Measurements from ENCODE around the gene ICE1. TPM values are rescaled to one million over a fixed set of nuclear protein-coding genes. Genes with fewer than 3 reads are reported as not detected.
A peak's percentile ranks its signal among the peaks of the same experiment; 100 is the strongest.
"Not testable (repeated sequence)": the region's sequence is repeated elsewhere in the genome, so short reads cannot be mapped to it uniquely, and the experiment has no call there.

The ICE1 gene
- total and polyA plus RNA-seq, 2 donors: 11.1 to 20.3 TPM

GRCh38 chr5:5504325-5504724 is 81.8 kb downstream of the ICE1 start:
- H3K4me3 ChIP-seq (ENCODE audit: low read length in 2 of 2): no peak overlapping the region
- H3K36me3 ChIP-seq (ENCODE audit: control insufficient read depth in 2 of 2, insufficient read depth in 2 of 2, low read length in 1 of 2): no peaks in the 10 kb centered on the region
- no peaks in the 10 kb centered on the region for H3K4me1 ChIP-seq (ENCODE audit: control insufficient read depth in 2 of 2, insufficient read depth in 2 of 2, low read length in 2 of 2)
- no peaks in the 10 kb centered on the region for H3K9me3 ChIP-seq (ENCODE audit: control insufficient read depth in 2 of 2, insufficient read depth in 1 of 2, low read length in 1 of 2)
- peaks cover 0 to 3% of the 10 kb centered on the region in 2 donors for H3K27me3 ChIP-seq (ENCODE audit: control insufficient read depth in 2 of 2, insufficient read depth in 1 of 2, low read length in 1 of 2)
- no peak for DNase-seq (ENCODE audit: low read depth in 6 of 9, low spot score in 9 of 9)
- H3K27ac ChIP-seq (ENCODE audit: low read depth in 1 of 2, low read length in 1 of 2): no peak overlapping the region

DNA sequence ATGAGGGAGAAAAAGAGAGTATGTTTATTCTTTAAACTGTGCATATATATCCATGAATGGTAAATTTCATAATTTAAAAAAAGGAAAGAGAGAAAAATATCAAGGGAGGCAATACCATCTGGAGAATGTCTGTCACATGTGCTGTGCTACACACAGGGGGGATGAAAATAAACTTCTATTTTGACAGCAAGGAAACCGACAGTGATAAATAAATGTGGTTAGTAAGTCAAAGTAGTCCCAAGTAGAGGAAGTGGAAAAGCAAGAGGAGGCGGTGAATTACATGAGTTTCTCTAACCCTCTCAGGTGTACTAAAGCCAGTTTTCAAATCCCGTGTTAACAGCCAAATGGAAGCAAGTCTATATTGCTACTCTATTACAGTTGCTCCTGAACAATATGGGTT is 83.3 kb downstream of the ICE1 start:
- 12% methylated on average over 3 of the region's 3 CpGs for WGBS
- Histone ChIP-seq H3K4me3 (ENCODE audit: low read length in 2 of 2) (no peak overlapping the region), H3K27ac (ENCODE audit: low read depth in 1 of 2, low read length in 1 of 2) (no peak overlapping the region), H3K9me3 (ENCODE audit: control insufficient read depth in 2 of 2, insufficient read depth in 1 of 2, low read length in 1 of 2) (no peaks in the 10 kb centered on the region), H3K27me3 (ENCODE audit: control insufficient read depth in 2 of 2, insufficient read depth in 1 of 2, low read length in 1 of 2) (no peaks in the 10 kb centered on the region), H3K4me1 (ENCODE audit: control insufficient read depth in 2 of 2, insufficient read depth in 2 of 2, low read length in 2 of 2) (no peaks in the 10 kb centered on the region), H3K36me3 (ENCODE audit: control insufficient read depth in 2 of 2, insufficient read depth in 2 of 2, low read length in 1 of 2) (no peaks in the 10 kb centered on the region)
- DNase-seq (ENCODE audit: low read depth in 6 of 9, low spot score in 9 of 9): no peak

DNA sequence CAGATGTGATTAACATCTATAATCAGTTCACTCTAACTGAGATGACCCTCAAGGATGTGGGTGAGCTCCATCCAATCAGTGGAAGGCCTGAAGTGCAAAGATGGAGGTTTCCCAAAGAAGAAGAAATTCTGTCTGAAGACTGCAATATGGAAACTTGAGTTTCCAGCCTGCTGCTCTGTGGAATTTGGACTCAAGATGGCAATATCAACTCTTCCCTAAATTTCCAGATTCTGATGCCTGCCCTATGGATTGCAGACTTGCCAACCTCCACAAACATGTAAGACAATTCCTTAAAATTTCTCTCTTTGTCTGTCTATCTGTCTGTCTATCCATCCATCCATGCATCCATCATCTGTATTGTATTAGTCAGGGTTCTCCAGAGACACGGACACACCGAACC is 85.9 kb downstream of the ICE1 start:
- no peaks in the 10 kb centered on the region for H3K27me3 ChIP-seq (ENCODE audit: control insufficient read depth in 2 of 2, insufficient read depth in 1 of 2, low read length in 1 of 2)
- no peaks in the 10 kb centered on the region for H3K9me3 ChIP-seq (ENCODE audit: control insufficient read depth in 2 of 2, insufficient read depth in 1 of 2, low read length in 1 of 2)
- H3K4me1 ChIP-seq (ENCODE audit: control insufficient read depth in 2 of 2, insufficient read depth in 2 of 2, low read length in 2 of 2): no peaks in the 10 kb centered on the region
- H3K4me3 ChIP-seq (ENCODE audit: low read length in 2 of 2): no peak overlapping the region
- H3K27ac ChIP-seq (ENCODE audit: low read depth in 1 of 2, low read length in 1 of 2): no peak overlapping the region
- no peak for DNase-seq (ENCODE audit: low read depth in 6 of 9, low spot score in 9 of 9)
- 92% methylated on average over 2 of the region's 2 CpGs for WGBS
- no peaks in the 10 kb centered on the region for H3K36me3 ChIP-seq (ENCODE audit: control insufficient read depth in 2 of 2, insufficient read depth in 2 of 2, low read length in 1 of 2)

DNA sequence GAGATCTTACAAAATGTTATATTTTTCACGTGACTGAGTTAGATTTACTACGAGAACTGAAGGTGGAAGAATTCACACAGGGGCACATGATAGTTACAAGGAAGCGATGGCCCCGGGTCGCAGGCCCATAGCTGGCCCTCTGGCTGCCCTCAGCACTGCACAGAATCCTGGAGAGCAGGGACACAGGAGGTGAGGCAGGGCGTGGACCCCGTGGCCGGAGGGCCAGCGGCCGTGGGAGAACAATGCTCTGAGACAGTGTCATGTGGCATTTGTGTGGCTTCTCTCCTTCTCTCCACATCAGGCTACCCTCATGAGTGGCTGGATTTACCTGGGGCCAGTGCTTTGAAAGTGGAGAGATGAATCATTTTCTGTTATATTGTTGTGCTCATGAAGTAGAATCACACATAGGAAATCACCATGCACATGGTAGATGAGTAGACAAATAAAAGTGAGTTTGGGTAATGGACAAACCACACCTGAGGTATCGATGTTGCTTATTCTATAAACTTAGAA is 89.5 kb downstream of the ICE1 start:
- H3K27me3 ChIP-seq (ENCODE audit: control insufficient read depth in 2 of 2, insufficient read depth in 1 of 2, low read length in 1 of 2): no peaks in the 10 kb centered on the region
- H3K9me3 ChIP-seq (ENCODE audit: control insufficient read depth in 2 of 2, insufficient read depth in 1 of 2, low read length in 1 of 2): no peaks in the 10 kb centered on the region
- WGBS: 94% methylated on average over 11 of the region's 11 CpGs
- no peaks in the 10 kb centered on the region for H3K36me3 ChIP-seq (ENCODE audit: control insufficient read depth in 2 of 2, insufficient read depth in 2 of 2, low read length in 1 of 2)
- H3K4me3 ChIP-seq (ENCODE audit: low read length in 2 of 2): no peak overlapping the region
- no peaks in the 10 kb centered on the region for H3K4me1 ChIP-seq (ENCODE audit: control insufficient read depth in 2 of 2, insufficient read depth in 2 of 2, low read length in 2 of 2)
- no peak overlapping the region for H3K27ac ChIP-seq (ENCODE audit: low read depth in 1 of 2, low read length in 1 of 2)
- DNase-seq (ENCODE audit: low read depth in 6 of 9, low spot score in 9 of 9): no peak

GRCh38 chr5:5512543-5512942 is 90.1 kb downstream of the ICE1 start:
- DNase-seq (ENCODE audit: low read depth in 6 of 9, low spot score in 9 of 9): no peak
- Histone ChIP-seq H3K36me3 (ENCODE audit: control insufficient read depth in 2 of 2, insufficient read depth in 2 of 2, low read length in 1 of 2) (no peaks in the 10 kb centered on the region), H3K4me3 (ENCODE audit: low read length in 2 of 2) (no peak overlapping the region), H3K27me3 (ENCODE audit: control insufficient read depth in 2 of 2, insufficient read depth in 1 of 2, low read length in 1 of 2) (no peaks in the 10 kb centered on the region), H3K4me1 (ENCODE audit: control insufficient read depth in 2 of 2, insufficient read depth in 2 of 2, low read length in 2 of 2) (no peaks in the 10 kb centered on the region), H3K27ac (ENCODE audit: low read depth in 1 of 2, low read length in 1 of 2) (no peak overlapping the region), H3K9me3 (ENCODE audit: control insufficient read depth in 2 of 2, insufficient read depth in 1 of 2, low read length in 1 of 2) (no peaks in the 10 kb centered on the region)
- 80% methylated on average over 4 of the region's 4 CpGs for WGBS

GRCh38 chr5:5520622-5521021 is 98.1 kb downstream of the ICE1 start:
- H3K4me3 ChIP-seq (ENCODE audit: low read length in 2 of 2); H3K4me1 ChIP-seq (ENCODE audit: control insufficient read depth in 2 of 2, insufficient read depth in 2 of 2, low read length in 2 of 2); H3K36me3 ChIP-seq (ENCODE audit: control insufficient read depth in 2 of 2, insufficient read depth in 2 of 2, low read length in 1 of 2); H3K27me3 ChIP-seq (ENCODE audit: control insufficient read depth in 2 of 2, insufficient read depth in 1 of 2, low read length in 1 of 2); H3K27ac ChIP-seq (ENCODE audit: low read depth in 1 of 2, low read length in 1 of 2); H3K9me3 ChIP-seq (ENCODE audit: control insufficient read depth in 2 of 2, insufficient read depth in 1 of 2, low read length in 1 of 2); DNase-seq (ENCODE audit: low read depth in 6 of 9, low spot score in 9 of 9): not testable (repeated sequence)
- WGBS: 93% methylated on average over 2 of the region's 4 CpGs

DNA sequence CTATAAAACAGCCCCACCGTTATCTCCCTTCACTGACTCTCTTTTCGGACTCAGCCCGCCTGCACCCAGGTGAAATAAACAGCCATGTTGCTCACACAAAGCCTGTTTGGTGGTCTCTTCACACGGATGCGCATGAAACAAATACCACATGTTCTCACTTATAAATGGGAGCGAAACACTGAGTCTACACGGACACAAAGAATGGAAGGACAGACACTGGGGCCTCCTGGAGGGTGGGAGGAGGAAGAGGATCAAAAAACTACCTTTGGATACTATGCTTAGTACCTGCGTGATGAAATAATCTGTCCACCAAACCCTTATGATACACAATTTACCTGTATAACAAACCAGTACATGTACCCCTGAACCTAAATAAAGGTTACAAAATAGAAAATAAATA is 98.6 kb downstream of the ICE1 start:
- Histone ChIP-seq H3K4me3 (ENCODE audit: low read length in 2 of 2) (no peak overlapping the region), H3K4me1 (ENCODE audit: control insufficient read depth in 2 of 2, insufficient read depth in 2 of 2, low read length in 2 of 2) (no peaks in the 10 kb centered on the region), H3K27me3 (ENCODE audit: control insufficient read depth in 2 of 2, insufficient read depth in 1 of 2, low read length in 1 of 2) (no peaks in the 10 kb centered on the region), H3K9me3 (ENCODE audit: control insufficient read depth in 2 of 2, insufficient read depth in 1 of 2, low read length in 1 of 2) (no peaks in the 10 kb centered on the region), H3K27ac (ENCODE audit: low read depth in 1 of 2, low read length in 1 of 2) (no peak overlapping the region), H3K36me3 (ENCODE audit: control insufficient read depth in 2 of 2, insufficient read depth in 2 of 2, low read length in 1 of 2) (no peaks in the 10 kb centered on the region)
- 76% methylated on average over 7 of the region's 8 CpGs for WGBS
- DNase-seq (ENCODE audit: low read depth in 6 of 9, low spot score in 9 of 9): no peak

- Histone ChIP-seq H3K27ac (ENCODE audit: low read depth in 1 of 2, low read length in 1 of 2) (no peak overlapping the region), H3K4me3 (ENCODE audit: low read length in 2 of 2) (no peak overlapping the region)
- 96% methylated on average over 2 of the region's 2 CpGs for WGBS
These were observed 99.0 kb downstream of the ICE1 start for GRCh38 chr5:5521478-5521877.

GRCh38 chr5:5522336-5522735 is 99.9 kb downstream of the ICE1 start:
- no peaks in the 10 kb centered on the region for H3K9me3 ChIP-seq (ENCODE audit: control insufficient read depth in 2 of 2, insufficient read depth in 1 of 2, low read length in 1 of 2)
- H3K27me3 ChIP-seq (ENCODE audit: control insufficient read depth in 2 of 2, insufficient read depth in 1 of 2, low read length in 1 of 2): no peaks in the 10 kb centered on the region
- WGBS: 91% methylated on average over 2 of the region's 2 CpGs
- H3K4me1 ChIP-seq (ENCODE audit: control insufficient read depth in 2 of 2, insufficient read depth in 2 of 2, low read length in 2 of 2): no peaks in the 10 kb centered on the region
- no peak overlapping the region for H3K27ac ChIP-seq (ENCODE audit: low read depth in 1 of 2, low read length in 1 of 2)
- no peaks in the 10 kb centered on the region for H3K36me3 ChIP-seq (ENCODE audit: control insufficient read depth in 2 of 2, insufficient read depth in 2 of 2, low read length in 1 of 2)
- H3K4me3 ChIP-seq (ENCODE audit: low read length in 2 of 2): no peak overlapping the region
- no peak for DNase-seq (ENCODE audit: low read depth in 6 of 9, low spot score in 9 of 9)

More at GRCh38 chr5:5521478-5521877, 99.0 kb downstream of the ICE1 start:
- no peaks in the 10 kb centered on the region for H3K4me1 ChIP-seq (ENCODE audit: control insufficient read depth in 2 of 2, insufficient read depth in 2 of 2, low read length in 2 of 2)
- H3K9me3 ChIP-seq (ENCODE audit: control insufficient read depth in 2 of 2, insufficient read depth in 1 of 2, low read length in 1 of 2): no peaks in the 10 kb centered on the region
- DNase-seq (ENCODE audit: low read depth in 6 of 9, low spot score in 9 of 9): no peak
- no peaks in the 10 kb centered on the region for H3K27me3 ChIP-seq (ENCODE audit: control insufficient read depth in 2 of 2, insufficient read depth in 1 of 2, low read length in 1 of 2)
- no peaks in the 10 kb centered on the region for H3K36me3 ChIP-seq (ENCODE audit: control insufficient read depth in 2 of 2, insufficient read depth in 2 of 2, low read length in 1 of 2)

GRCh38 chr5:5523066-5523505 is 100.6 kb downstream of the ICE1 start:
- no peaks in the 10 kb centered on the region for H3K27me3 ChIP-seq (ENCODE audit: control insufficient read depth in 2 of 2, insufficient read depth in 1 of 2, low read length in 1 of 2)
- H3K4me1 ChIP-seq (ENCODE audit: control insufficient read depth in 2 of 2, insufficient read depth in 2 of 2, low read length in 2 of 2): no peaks in the 10 kb centered on the region
- peak in 3 of 9 donors; percentile 4 to 36 (median 8) for DNase-seq (ENCODE audit: low read depth in 6 of 9, low spot score in 9 of 9)
- H3K4me3 ChIP-seq (ENCODE audit: low read length in 2 of 2): no peak overlapping the region
- H3K36me3 ChIP-seq (ENCODE audit: control insufficient read depth in 2 of 2, insufficient read depth in 2 of 2, low read length in 1 of 2): no peaks in the 10 kb centered on the region
- H3K27ac ChIP-seq (ENCODE audit: low read depth in 1 of 2, low read length in 1 of 2): no peak overlapping the region
- H3K9me3 ChIP-seq (ENCODE audit: control insufficient read depth in 2 of 2, insufficient read depth in 1 of 2, low read length in 1 of 2): no peaks in the 10 kb centered on the region
- 89% methylated on average over 6 of the region's 6 CpGs for WGBS
